ENCODE results near the gene PER2.

GRCh38 chr2:238220274-238220891, 68.0 kb downstream of the PER2 start:
- TF ChIP-seq, protein P1, sequence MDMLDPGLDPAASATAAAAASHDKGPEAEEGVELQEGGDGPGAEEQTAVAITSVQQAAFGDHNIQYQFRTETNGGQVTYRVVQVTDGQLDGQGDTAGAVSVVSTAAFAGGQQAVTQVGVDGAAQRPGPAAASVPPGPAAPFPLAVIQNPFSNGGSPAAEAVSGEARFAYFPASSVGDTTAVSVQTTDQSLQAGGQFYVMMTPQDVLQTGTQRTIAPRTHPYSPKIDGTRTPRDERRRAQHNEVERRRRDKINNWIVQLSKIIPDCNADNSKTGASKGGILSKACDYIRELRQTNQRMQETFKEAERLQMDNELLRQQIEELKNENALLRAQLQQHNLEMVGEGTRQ (IDR thresholded peaks at IDR 0.05; ENCODE audit: low read depth, low read length): no peak
- TF ChIP-seq CHD1 (IDR thresholded peaks at IDR 0.05; ENCODE audit: low read depth, low read length): no peak

Data from IMR-90 (cell line).